Glomerular visceral epithelial cell (primary cell): ENCODE results near the gene TNFRSF13B.

ENCODE experiments used
- DNase-seq: peaks from one replicate; pipeline ENCODE4 v3.0.0-alpha.2; 2016; ENCODE audit errors: extremely low spot score

The TNFRSF13B gene

GRCh38 chr17:16954521-16954920 lies 17.4 kb downstream of the TNFRSF13B start:
- no peak for DNase-seq

- no peak for DNase-seq
These were observed 18.1 kb downstream of the TNFRSF13B start for GRCh38 chr17:16953841-16954240.

GRCh38 chr17:16953347-16953746 lies 18.6 kb downstream of the TNFRSF13B start:
- DNase-seq = no peak

- DNase-seq = no peak
These were observed 19.5 kb downstream of the TNFRSF13B start for GRCh38 chr17:16952401-16952800.

GRCh38 chr17:16950488-16950887 lies 21.4 kb downstream of the TNFRSF13B start:
- DNase-seq = no peak

- DNase-seq = no peak
These were observed 23.1 kb downstream of the TNFRSF13B start for GRCh38 chr17:16948587-16949376.

- DNase-seq = no peak
These were observed 24.4 kb downstream of the TNFRSF13B start for GRCh38 chr17:16947470-16947869.

GRCh38 chr17:16945663-16946218 lies 26.2 kb downstream of the TNFRSF13B start:
- DNase-seq = no peak

- DNase-seq = no peak
These were observed 26.8 kb downstream of the TNFRSF13B start for GRCh38 chr17:16945136-16945482.

- no peak for DNase-seq
These were observed 27.4 kb downstream of the TNFRSF13B start for GRCh38 chr17:16944334-16945135.

GRCh38 chr17:16943541-16944333 lies 28.2 kb downstream of the TNFRSF13B start:
- DNase-seq = no peak

- no peak for DNase-seq
These were observed 28.9 kb downstream of the TNFRSF13B start for GRCh38 chr17:16943032-16943352.

- no peak for DNase-seq
These were observed 29.5 kb downstream of the TNFRSF13B start for GRCh38 chr17:16942141-16943031.

GRCh38 chr17:16941072-16942036 lies 30.6 kb downstream of the TNFRSF13B start:
- DNase-seq = no peak

GRCh38 chr17:16940116-16940881 lies 31.6 kb downstream of the TNFRSF13B start:
- no peak for DNase-seq

- DNase-seq = no peak
These were observed 32.3 kb downstream of the TNFRSF13B start for GRCh38 chr17:16939606-16940115.

GRCh38 chr17:16939208-16939576 lies 32.7 kb downstream of the TNFRSF13B start:
- no peak for DNase-seq

GRCh38 chr17:16938496-16939207 lies 33.3 kb downstream of the TNFRSF13B start:
- DNase-seq = no peak
